Islet precursor cell (in vitro differentiated cells): Measurements from ENCODE around the gene LPP.
"Not testable (repeated sequence)": the region's sequence is repeated elsewhere in the genome, so short reads cannot be mapped to it uniquely, and the experiment has no call there.

ENCODE experiments used
- DNase-seq: peaks from one replicate; pipeline ENCODE4 v3.0.0-alpha.2; 2018

LPP gene

GRCh38 chr3:188700918-188701317 is 547.0 kb downstream of the LPP start:
- DNase-seq = no peak

- DNase-seq = no peak
Observed at GRCh38 chr3:188701485-188701969, 547.6 kb downstream of the LPP start.

GRCh38 chr3:188702028-188702427 is 548.1 kb downstream of the LPP start:
- DNase-seq = not testable (repeated sequence)

- DNase-seq = no peak
Observed at GRCh38 chr3:188706176-188706575, 552.2 kb downstream of the LPP start.

GRCh38 chr3:188706599-188706998 is 552.6 kb downstream of the LPP start:
- DNase-seq = no peak

- no peak for DNase-seq
Observed at GRCh38 chr3:188707381-188708288, 553.7 kb downstream of the LPP start.

- no peak for DNase-seq
Observed at GRCh38 chr3:188711881-188712247, 557.9 kb downstream of the LPP start.

GRCh38 chr3:188712248-188712924 is 558.4 kb downstream of the LPP start:
- no peak for DNase-seq

GRCh38 chr3:188712991-188713390 is 559.0 kb downstream of the LPP start:
- DNase-seq = no peak

GRCh38 chr3:188719545-188719944 is 565.6 kb downstream of the LPP start:
- no peak for DNase-seq

GRCh38 chr3:188720215-188720614 is 566.3 kb downstream of the LPP start:
- DNase-seq = no peak

GRCh38 chr3:188720636-188721035 is 566.7 kb downstream of the LPP start:
- no peak for DNase-seq

GRCh38 chr3:188721312-188721711 is 567.4 kb downstream of the LPP start:
- no peak for DNase-seq

- DNase-seq = no peak
Observed at GRCh38 chr3:188721990-188722389, 568.0 kb downstream of the LPP start.

- DNase-seq = no peak
Observed at GRCh38 chr3:188722963-188723362, 569.0 kb downstream of the LPP start.

- DNase-seq = no peak
Observed at GRCh38 chr3:188727052-188727451, 573.1 kb downstream of the LPP start.

GRCh38 chr3:188728371-188728896 is 574.5 kb downstream of the LPP start:
- DNase-seq = no peak

- no peak for DNase-seq
Observed at GRCh38 chr3:188729422-188729821, 575.5 kb downstream of the LPP start.

- no peak for DNase-seq
Observed at GRCh38 chr3:188734395-188734794, 580.4 kb downstream of the LPP start.

GRCh38 chr3:188739511-188739910 is 585.6 kb downstream of the LPP start:
- no peak for DNase-seq

- DNase-seq = no peak
Observed at GRCh38 chr3:188740010-188740409, 586.1 kb downstream of the LPP start.

GRCh38 chr3:188742755-188743550 is 589.0 kb downstream of the LPP start:
- DNase-seq = no peak

- no peak for DNase-seq
Observed at GRCh38 chr3:188744166-188744565, 590.2 kb downstream of the LPP start.
